K562 treated with DMSO at 1 percent for 4 hours (cell line): ENCODE results near the gene TRIML1. TPM values are rescaled to one million over a fixed set of nuclear protein-coding genes. Genes with fewer than 3 reads are reported as not detected.

Source experiments
- total RNA-seq: library from RNA; unstranded; fragments of 300-600 nt; gene quantifications from 2 replicates; pipeline ENCODE4 v1.2.3, GENCODE V29; 2022; ENCODE audit not compliant: insufficient read depth

Gene TRIML1, protein sequence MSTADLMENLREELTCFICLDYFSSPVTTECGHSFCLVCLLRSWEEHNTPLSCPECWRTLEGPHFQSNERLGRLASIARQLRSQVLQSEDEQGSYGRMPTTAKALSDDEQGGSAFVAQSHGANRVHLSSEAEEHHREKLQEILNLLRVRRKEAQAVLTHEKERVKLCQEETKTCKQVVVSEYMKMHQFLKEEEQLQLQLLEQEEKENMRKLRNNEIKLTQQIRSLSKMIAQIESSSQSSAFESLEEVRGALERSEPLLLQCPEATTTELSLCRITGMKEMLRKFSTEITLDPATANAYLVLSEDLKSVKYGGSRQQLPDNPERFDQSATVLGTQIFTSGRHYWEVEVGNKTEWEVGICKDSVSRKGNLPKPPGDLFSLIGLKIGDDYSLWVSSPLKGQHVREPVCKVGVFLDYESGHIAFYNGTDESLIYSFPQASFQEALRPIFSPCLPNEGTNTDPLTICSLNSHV
- total RNA-seq: not detected in 2 replicates

DNA sequence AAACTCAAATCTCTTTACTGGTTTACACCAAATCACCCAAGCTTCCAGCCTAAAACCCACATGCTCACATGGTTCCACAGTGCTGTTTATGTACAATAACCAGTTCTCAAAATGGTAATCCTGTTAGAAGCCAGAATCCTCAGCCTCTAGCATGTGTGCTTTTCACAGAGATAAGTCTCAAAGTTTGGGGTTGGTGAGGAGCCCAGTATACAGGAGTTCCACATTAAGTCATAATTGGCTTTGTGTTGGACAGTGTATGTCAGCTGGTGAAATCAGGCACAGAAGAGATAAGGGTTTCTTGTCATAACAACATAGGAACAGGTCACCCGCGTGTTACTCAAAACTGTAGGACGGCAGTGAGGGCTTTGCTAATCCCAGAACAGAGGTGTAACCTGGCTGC, at the start of gene TRIML1:
Gene TRIML1 (plus strand): TSS at position 301 of the 400 bp plus-strand sequence. CDS start 118 bp downstream, outside the sequence.

DNA sequence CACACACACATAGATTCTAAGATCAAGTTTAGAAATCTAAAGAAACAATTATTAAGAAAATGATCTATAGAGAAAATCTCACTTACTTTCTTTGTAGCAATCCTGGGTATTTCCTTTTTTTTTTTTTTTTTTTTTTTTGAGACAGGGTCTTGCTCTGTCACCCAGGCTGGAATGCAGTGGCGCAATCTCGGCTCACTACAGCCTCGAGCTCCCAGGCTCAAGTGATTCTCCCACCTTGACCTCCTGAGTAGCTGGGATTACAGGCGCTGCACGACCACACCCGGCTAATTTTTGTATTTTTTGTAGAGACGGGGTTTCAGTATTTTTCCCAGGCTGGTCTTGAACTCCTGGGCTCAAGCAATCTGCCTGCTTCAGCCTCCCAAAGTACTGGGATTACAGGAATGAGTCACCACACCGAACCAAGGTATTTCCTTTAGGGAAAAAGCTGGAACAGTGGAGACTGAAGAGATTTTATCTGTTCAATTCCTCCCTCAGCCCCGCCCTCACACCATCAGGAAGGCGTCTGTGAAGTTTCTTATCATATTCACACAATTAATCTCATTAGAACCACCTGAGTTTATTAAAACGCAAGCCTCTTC, 30.0 kb upstream of the TRIML1 start, which contains the start of gene TRIML2:
Gene TRIML2 (minus strand): TSS at position 447 of the 599 bp plus-strand sequence. CDS start 4,235 bp downstream, outside the sequence.

Other genes starting within 250 kb of the TRIML1 start
- not detected in 2 replicates for gene ZFP42, start 143.7 kb upstream of the TRIML1 start, total RNA-seq
- gene TRIML2, start 29.8 kb upstream of the TRIML1 start, total RNA-seq: not detected in 2 replicates